Stimulated activated CD8-positive, alpha-beta memory T cell treated with anti-CD3 and anti-CD28 coated beads, Interleukin-4, amount 100 ng/mL, for 48 hours (primary cell): Measurements from ENCODE around the gene KCNQ2.

Source experiments
- DNase-seq: peaks from one replicate; pipeline ENCODE4 v3.0.0-alpha.2; 2020

The KCNQ2 gene

GRCh38 chr20:63351811-63352591 is 120.5 kb downstream of the KCNQ2 start:
- no peak for DNase-seq

- no peak for DNase-seq
Observed at GRCh38 chr20:63351326-63351700, 121.1 kb downstream of the KCNQ2 start.

GRCh38 chr20:63350597-63351325 is 121.7 kb downstream of the KCNQ2 start:
- DNase-seq: no peak
